Measurements from ENCODE around the gene KLK12.
"Not testable (repeated sequence)": the region's sequence is repeated elsewhere in the genome, so short reads cannot be mapped to it uniquely, and the experiment has no call there.

KLK12 gene

GRCh38 chr19:51015691-51016267 lies 19.0 kb downstream of the KLK12 start:
- DNase-seq (ENCODE audit: low read depth) = no peak

- DNase-seq (ENCODE audit: low read depth) = no peak
Observed at GRCh38 chr19:51014242-51014641, 20.6 kb downstream of the KLK12 start.

- DNase-seq (ENCODE audit: low read depth) = no peak
Observed at GRCh38 chr19:51012661-51013190, 22.1 kb downstream of the KLK12 start.

GRCh38 chr19:51010066-51010795 lies 24.6 kb downstream of the KLK12 start:
- DNase-seq (ENCODE audit: low read depth) = no peak

GRCh38 chr19:51009061-51009891 lies 25.5 kb downstream of the KLK12 start:
- no peak for DNase-seq (ENCODE audit: low read depth)

GRCh38 chr19:51007488-51007887 lies 27.3 kb downstream of the KLK12 start:
- no peak for DNase-seq (ENCODE audit: low read depth)

- no peak for DNase-seq (ENCODE audit: low read depth)
Observed at GRCh38 chr19:51006406-51006805, 28.4 kb downstream of the KLK12 start.

GRCh38 chr19:51005248-51005647 lies 29.6 kb downstream of the KLK12 start:
- DNase-seq (ENCODE audit: low read depth) = no peak

- DNase-seq (ENCODE audit: low read depth) = no peak
Observed at GRCh38 chr19:51003316-51003715, 31.5 kb downstream of the KLK12 start.

- no peak for DNase-seq (ENCODE audit: low read depth)
Observed at GRCh38 chr19:51002542-51003311, 32.1 kb downstream of the KLK12 start.

GRCh38 chr19:51002089-51002532 lies 32.7 kb downstream of the KLK12 start:
- DNase-seq (ENCODE audit: low read depth) = no peak

GRCh38 chr19:51001515-51001914 lies 33.3 kb downstream of the KLK12 start, which contains the start of gene KLK8:
Gene KLK8, minus strand, starts transcription at chr19:51001604. Its CDS starts 437 bp downstream, at chr19:51001167.
- DNase-seq (ENCODE audit: low read depth) = no peak

- no peak for DNase-seq (ENCODE audit: low read depth)
Observed at GRCh38 chr19:51000981-51001380, 33.8 kb downstream of the KLK12 start.

- DNase-seq (ENCODE audit: low read depth) = no peak
Observed at GRCh38 chr19:51000426-51000825, 34.4 kb downstream of the KLK12 start.

GRCh38 chr19:50998686-50999085 lies 36.1 kb downstream of the KLK12 start:
- DNase-seq (ENCODE audit: low read depth) = no peak

GRCh38 chr19:50998061-50998460 lies 36.7 kb downstream of the KLK12 start:
- no peak for DNase-seq (ENCODE audit: low read depth)

- no peak for DNase-seq (ENCODE audit: low read depth)
Observed at GRCh38 chr19:50994129-50994528, 40.7 kb downstream of the KLK12 start.

GRCh38 chr19:50992666-50993035 lies 42.2 kb downstream of the KLK12 start:
- no peak for DNase-seq (ENCODE audit: low read depth)

GRCh38 chr19:50984416-50984815 lies 50.4 kb downstream of the KLK12 start:
- not testable (repeated sequence) for DNase-seq (ENCODE audit: low read depth)

GRCh38 chr19:50983625-50984292 lies 51.0 kb downstream of the KLK12 start, which contains the start of gene KLK7:
Gene KLK7, minus strand, starts transcription at chr19:50983917. Its CDS starts 1,518 bp downstream, at chr19:50982399.
- DNase-seq (ENCODE audit: low read depth) = no peak

- DNase-seq (ENCODE audit: low read depth) = no peak
Observed at GRCh38 chr19:50982186-50982585, 52.6 kb downstream of the KLK12 start.

All from stromal cell of bone marrow (primary cell).